Fibroblast of mammary gland (primary cell): Measurements from ENCODE around the gene EDA.

Experiments
- DNase-seq: peaks from one replicate; pipeline ENCODE4 v3.0.0-alpha.2; 2010; ENCODE audit warnings: low read depth
- H3K4me3 ChIP-seq: 2 replicates; pipeline ENCODE4 v1.5.1; 2011; ENCODE audit warnings: low read depth, mild to moderate bottlenecking, low read length, moderate library complexity; ENCODE audit not compliant: control insufficient read depth
- TF ChIP-seq, protein P1 (sequence below): conservative IDR thresholded peaks from 2 replicates; pipeline ENCODE4 v1.5.1; 2011; ENCODE audit warnings: low read depth, low read length, inconsistent platforms; ENCODE audit not compliant: control insufficient read depth, insufficient read depth

Gene EDA

GRCh38 chrX:69906447-69906846 is 290.5 kb downstream of the EDA start:
- TF ChIP-seq, protein P1, sequence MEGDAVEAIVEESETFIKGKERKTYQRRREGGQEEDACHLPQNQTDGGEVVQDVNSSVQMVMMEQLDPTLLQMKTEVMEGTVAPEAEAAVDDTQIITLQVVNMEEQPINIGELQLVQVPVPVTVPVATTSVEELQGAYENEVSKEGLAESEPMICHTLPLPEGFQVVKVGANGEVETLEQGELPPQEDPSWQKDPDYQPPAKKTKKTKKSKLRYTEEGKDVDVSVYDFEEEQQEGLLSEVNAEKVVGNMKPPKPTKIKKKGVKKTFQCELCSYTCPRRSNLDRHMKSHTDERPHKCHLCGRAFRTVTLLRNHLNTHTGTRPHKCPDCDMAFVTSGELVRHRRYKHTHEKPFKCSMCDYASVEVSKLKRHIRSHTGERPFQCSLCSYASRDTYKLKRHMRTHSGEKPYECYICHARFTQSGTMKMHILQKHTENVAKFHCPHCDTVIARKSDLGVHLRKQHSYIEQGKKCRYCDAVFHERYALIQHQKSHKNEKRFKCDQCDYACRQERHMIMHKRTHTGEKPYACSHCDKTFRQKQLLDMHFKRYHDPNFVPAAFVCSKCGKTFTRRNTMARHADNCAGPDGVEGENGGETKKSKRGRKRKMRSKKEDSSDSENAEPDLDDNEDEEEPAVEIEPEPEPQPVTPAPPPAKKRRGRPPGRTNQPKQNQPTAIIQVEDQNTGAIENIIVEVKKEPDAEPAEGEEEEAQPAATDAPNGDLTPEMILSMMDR, result no peak

GRCh38 chrX:69914781-69915180 is 298.9 kb downstream of the EDA start:
- no peak for DNase-seq
- TF ChIP-seq, protein P1, result no peak
- no peak overlapping the region for H3K4me3 ChIP-seq

More at GRCh38 chrX:69906447-69906846, 290.5 kb downstream of the EDA start:
- no peak overlapping the region for H3K4me3 ChIP-seq
- no peak for DNase-seq

GRCh38 chrX:69919749-69920148 is 303.8 kb downstream of the EDA start:
- DNase-seq, result no peak
- TF ChIP-seq, protein P1, result no peak
- H3K4me3 ChIP-seq, result no peak overlapping the region

GRCh38 chrX:69932323-69932722 is 316.4 kb downstream of the EDA start:
- no peak overlapping the region for H3K4me3 ChIP-seq
- no peak for DNase-seq
- TF ChIP-seq, protein P1, result no peak

GRCh38 chrX:69948276-69948797 is 332.4 kb downstream of the EDA start:
- DNase-seq, result no peak
- TF ChIP-seq, protein P1, result no peak
- no peak overlapping the region for H3K4me3 ChIP-seq

DNA sequence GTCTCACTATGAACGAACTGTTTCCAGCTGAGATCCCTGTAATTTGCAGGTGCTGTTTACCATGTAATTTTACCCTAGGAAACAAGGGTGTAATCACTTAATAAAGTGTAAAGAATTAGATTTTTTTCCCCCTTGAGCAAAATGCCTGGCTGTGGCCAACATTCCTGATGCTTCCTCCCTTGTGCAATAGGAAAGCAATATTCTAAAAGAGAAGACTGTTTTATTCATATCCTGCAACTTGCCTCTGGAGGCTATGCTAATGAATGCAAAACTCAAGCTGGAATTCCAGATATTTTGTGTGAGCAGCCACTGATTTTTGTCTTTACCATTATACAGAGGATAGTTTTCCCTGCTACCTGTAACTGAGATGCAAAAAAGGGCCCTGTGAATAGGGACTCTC is 335.8 kb downstream of the EDA start:
- no peak overlapping the region for H3K4me3 ChIP-seq
- DNase-seq, result no peak
- TF ChIP-seq, protein P1, result no peak

DNA sequence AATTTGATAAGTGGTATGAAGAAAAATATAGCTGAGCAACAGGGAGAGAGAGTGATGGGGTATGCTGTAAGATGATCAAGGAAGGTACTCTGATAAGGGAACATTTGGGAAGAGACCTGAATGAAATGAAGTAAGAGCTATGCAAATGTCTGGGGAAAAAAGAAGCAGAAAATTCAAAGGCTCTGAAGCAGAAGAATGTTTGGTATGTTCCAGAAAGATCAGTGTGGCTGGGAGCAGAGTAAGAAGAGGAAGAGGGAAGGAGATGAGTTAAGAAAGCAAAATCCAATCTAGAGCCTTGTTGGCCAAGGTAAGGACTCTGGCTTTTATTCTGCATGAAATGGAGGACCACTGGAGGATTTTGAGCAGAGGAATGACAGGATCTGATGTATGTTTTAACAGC is 343.8 kb downstream of the EDA start:
- DNase-seq, result no peak
- no peak overlapping the region for H3K4me3 ChIP-seq
- TF ChIP-seq, protein P1, result no peak
